ENCODE measurements around the gene OR4F15.

Gene OR4F15

GRCh38 chr15:101804941-101805340 lies 7.1 kb upstream of the OR4F15 start:
- DNase-seq, result no peak

GRCh38 chr15:101805605-101806345 lies 6.2 kb upstream of the OR4F15 start:
- DNase-seq, result no peak

- no peak for DNase-seq
Observed at GRCh38 chr15:101807345-101807945, 4.6 kb upstream of the OR4F15 start.

GRCh38 chr15:101808201-101808600 lies 3.8 kb upstream of the OR4F15 start:
- DNase-seq, result no peak

GRCh38 chr15:101810456-101810855 lies 1.5 kb upstream of the OR4F15 start:
- DNase-seq, result no peak

GRCh38 chr15:101810876-101811275 lies 1.1 kb upstream of the OR4F15 start:
- no peak for DNase-seq

- DNase-seq, result no peak
Observed at GRCh38 chr15:101813803-101814534, 2.0 kb downstream of the OR4F15 start.

GRCh38 chr15:101820781-101821180 lies 8.8 kb downstream of the OR4F15 start:
- no peak for DNase-seq

GRCh38 chr15:101827257-101827656 lies 15.3 kb downstream of the OR4F15 start:
- DNase-seq, result no peak

GRCh38 chr15:101828774-101829173 lies 16.8 kb downstream of the OR4F15 start:
- no peak for DNase-seq

GRCh38 chr15:101841656-101842055 lies 29.7 kb downstream of the OR4F15 start:
- no peak for DNase-seq

GRCh38 chr15:101844916-101845315 lies 32.9 kb downstream of the OR4F15 start:
- no peak for DNase-seq

- DNase-seq, result no peak
Observed at GRCh38 chr15:101852356-101852755, 40.4 kb downstream of the OR4F15 start.

Measured in DMS79 (cell line).